Epithelial cell of proximal tubule (primary cell): ENCODE results near the gene NUPR1. TPM values are rescaled to one million over a fixed set of nuclear protein-coding genes. Genes with fewer than 3 reads are reported as not detected.

Source experiments
- DNase-seq: peaks from one replicate; pipeline ENCODE4 v3.0.0-alpha.2; 2011; ENCODE audit warnings: low read depth
- H3K4me3 ChIP-seq: 2 replicates; pipeline ENCODE4 v1.5.1; 2011; ENCODE audit warnings: low read depth, mild to moderate bottlenecking, low read length
- total RNA-seq: library from RNA; depleted of rRNA; stranded (reverse); fragments of >200 nt; gene quantifications from 2 replicates; pipeline ENCODE4 v1.2.3, GENCODE V29; 2015
- TF ChIP-seq, protein P1 (sequence below): conservative IDR thresholded peaks from 2 replicates; pipeline ENCODE4 v1.5.1; 2012; ENCODE audit warnings: low read depth, mild to moderate bottlenecking, low read length

Gene NUPR1
- total RNA-seq, 1 donor from 2014 or later, result not detected

DNA sequence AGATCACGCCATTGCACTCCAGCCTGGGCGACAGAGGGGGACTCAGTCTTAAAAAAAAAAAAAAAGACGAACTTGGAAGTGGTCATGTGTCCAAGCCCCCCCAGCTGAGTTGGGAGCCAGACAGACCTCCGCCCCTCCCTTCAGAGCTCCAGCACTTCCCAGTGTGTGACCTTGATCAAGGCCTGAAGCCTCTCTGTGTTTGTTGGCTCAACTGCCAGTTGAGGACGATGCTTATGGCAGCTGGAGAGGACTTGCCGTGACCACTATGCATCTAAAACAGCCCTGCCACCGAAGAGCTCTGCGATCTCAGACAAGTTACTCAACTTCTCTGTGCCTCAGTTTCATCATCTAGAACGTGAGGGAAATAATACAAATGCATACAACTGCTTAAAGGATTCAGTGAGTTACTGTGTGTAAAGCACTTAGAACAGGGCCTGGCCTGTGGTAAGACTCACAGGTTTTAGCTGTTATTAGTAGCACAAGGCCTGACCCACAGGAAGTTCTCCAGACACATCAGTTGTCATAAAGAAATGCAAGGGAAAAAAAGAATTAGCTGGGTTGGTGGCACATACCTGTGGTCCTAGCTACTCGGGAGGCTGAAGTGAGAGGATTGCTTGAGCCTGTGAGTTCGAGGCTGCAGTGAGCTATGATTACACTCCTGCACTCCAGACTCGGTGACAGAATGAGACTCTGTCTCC, 25.1 kb downstream of the NUPR1 start:
- DNase-seq, result no peak
- TF ChIP-seq, protein P1, sequence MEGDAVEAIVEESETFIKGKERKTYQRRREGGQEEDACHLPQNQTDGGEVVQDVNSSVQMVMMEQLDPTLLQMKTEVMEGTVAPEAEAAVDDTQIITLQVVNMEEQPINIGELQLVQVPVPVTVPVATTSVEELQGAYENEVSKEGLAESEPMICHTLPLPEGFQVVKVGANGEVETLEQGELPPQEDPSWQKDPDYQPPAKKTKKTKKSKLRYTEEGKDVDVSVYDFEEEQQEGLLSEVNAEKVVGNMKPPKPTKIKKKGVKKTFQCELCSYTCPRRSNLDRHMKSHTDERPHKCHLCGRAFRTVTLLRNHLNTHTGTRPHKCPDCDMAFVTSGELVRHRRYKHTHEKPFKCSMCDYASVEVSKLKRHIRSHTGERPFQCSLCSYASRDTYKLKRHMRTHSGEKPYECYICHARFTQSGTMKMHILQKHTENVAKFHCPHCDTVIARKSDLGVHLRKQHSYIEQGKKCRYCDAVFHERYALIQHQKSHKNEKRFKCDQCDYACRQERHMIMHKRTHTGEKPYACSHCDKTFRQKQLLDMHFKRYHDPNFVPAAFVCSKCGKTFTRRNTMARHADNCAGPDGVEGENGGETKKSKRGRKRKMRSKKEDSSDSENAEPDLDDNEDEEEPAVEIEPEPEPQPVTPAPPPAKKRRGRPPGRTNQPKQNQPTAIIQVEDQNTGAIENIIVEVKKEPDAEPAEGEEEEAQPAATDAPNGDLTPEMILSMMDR, result no peak
- no peak overlapping the region for H3K4me3 ChIP-seq

DNA sequence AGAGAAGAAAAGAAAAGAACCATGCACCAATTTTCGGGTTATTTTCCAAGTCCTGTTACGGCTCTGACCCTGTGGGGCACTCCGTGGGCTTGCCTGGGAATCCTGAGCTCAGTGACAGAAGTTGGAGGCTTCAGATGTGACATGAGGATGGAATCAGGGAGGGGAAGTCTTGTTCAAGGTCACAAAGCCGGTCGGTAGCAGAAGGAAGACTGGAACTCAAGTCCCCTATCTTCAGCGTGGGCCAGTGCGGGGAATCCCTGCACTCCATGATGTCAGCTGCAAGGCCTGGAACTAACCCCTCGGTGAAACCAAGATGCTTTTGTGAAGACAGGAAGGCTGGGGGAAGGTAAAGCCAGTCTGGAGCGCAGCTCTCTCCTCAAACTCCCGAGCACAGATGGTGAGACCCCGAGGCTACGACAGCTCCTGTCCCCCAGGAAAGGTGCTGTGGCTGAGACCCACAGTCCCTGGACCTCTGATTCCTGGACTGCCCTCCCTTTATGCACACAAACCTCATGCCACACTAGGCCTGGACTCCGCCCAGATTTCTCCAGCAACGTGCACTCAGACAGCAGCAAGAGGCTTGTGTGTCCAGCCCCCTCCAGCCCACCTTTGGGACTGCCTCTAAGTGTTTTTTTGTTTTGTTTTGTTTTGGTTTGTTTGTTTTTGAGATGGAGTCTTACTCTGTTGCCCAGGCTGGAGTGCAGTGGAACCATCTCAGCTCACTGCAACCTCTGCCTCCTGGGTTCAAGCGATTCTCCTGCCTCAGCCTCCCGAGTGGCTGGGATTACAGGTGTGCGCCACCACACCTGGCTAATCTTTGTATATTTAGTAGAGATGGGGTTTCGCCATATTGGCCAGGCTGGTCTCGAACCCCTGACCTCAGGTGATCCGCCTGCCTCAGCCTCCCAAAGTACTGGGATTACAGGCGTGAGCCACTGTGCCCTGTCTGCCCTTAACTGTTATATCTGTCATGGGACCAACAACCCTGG, 26.7 kb downstream of the NUPR1 start:
- TF ChIP-seq, protein P1, result no peak
- H3K4me3 ChIP-seq, result no peak overlapping the region
- DNase-seq, result no peak

DNA sequence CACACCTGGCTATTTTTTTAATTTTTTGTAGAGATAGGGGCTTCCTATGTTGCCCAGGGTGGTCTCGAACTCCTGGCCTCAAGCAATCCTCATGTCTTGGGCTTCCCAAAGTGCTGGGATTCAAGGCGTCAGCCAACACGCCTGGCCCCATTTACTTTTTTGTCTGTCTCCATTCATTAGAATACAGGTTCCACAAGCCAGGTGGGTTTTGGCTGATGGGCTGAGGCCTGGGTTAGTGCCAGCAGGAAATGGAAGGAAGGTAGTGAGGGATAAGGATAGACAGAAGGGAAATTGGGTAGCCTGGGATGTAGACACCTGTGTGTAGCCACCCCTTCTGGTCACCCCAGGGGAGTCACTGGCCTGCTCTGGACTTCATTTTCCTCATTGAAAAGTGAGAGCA, 27.7 kb downstream of the NUPR1 start:
- no peak for DNase-seq
- TF ChIP-seq, protein P1, result no peak
- H3K4me3 ChIP-seq, result no peak overlapping the region

DNA sequence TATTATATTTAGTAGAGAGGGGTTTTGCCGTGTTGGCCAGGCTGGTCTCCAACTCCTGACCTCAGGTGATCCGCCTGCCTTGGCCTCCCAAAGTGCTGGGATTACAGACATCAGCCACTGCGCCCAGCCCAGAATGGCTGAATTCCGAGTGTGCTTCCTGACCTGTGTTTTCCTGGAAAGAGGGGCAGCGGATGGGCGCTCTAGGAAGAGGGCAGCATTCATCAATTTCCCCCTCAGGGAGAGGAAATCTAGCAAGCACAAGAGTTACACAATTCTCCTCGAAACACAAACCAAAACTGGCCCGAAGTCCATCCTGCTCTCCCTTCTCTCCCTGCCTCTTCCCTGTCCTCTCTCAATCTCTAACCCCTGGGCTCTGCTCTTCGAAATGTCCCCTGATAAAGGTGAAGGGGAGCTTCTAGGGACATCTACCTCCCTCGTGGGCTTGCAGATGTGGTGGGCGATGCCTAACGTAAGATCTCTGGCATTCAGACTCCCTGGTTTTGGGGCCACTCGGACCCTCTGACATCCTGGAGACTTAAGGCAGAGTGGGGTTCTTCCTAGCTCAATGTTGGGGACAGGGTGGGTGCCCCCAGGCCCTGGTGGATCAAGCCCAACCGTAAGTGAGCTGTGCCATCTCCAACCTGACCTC, 33.2 kb downstream of the NUPR1 start:
- no peak overlapping the region for H3K4me3 ChIP-seq
- no peak for DNase-seq
- TF ChIP-seq, protein P1, result no peak

DNA sequence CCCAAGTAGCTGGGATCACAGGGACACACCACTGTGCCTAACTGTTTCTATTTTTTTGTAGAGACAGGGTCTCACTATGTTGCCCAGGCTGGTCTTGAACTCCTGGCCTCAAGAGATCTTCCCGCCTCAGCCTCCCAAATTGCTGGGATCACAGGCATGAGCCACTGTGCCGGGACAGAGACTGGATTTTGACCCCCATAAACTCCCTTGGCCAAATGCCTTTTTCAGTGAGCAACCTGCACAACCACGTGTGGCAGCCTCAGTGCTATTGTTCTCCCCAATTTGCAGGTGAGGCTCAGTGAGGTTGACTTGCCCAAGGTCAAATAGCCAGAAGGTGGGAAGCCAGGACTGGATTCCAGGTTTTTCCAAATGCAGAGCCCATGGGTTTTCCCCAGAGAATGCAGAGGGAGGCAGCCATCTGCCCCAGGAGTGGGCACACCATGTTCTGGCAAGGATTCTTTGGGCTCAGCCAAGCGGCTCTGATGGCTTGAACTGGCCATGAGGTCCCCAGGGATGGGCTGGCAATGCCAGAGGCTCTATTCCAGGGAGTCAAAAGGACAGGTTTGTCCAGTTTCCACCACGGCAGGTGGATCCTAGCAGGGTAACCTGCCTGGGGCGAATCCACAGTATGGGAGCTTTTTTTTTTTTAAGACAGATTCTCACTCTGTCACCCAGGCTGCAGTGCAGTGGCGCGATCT, 33.9 kb downstream of the NUPR1 start:
- TF ChIP-seq, protein P1, result no peak
- H3K4me3 ChIP-seq, result no peak overlapping the region
- DNase-seq, result no peak

DNA sequence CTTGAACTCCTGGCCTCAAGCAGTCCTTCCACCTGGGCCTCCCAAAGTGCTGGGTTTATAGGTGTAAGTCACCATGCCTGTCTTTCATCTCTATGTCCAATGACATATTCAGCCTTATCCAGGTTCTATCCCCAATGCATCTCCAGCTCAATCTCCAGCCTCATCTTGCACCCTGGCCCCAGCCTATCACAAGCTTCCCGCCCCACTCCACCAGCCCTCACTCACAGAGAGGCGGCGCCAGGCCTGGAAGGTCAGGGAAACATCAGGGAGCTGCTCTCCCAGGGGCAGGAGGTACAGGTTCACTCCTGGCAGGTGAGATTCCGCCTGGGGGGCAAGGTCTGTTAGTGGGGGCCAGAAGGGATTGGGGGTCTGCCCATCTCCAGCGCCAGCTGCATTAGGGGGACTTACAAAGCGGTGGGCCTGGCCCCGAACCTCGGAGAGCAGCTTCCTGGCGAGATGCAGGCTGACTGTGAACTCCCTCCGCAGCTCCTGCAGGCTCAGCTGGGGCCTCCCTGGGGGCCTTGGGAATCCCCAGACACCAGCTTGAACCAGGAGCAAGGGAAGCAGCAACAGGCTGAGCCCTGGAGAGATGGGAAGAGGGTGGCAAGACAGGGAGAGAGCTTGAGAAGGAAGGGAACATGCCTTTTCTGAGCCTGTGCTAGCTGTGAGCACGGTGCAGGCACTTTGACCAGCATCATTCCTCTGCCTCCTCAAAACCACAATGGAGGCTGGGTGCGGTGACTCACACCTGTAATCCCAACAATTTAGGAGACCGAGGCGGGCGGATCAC, 35.1 kb downstream of the NUPR1 start:
- DNase-seq, result no peak
- TF ChIP-seq, protein P1, result no peak
- H3K4me3 ChIP-seq, result no peak overlapping the region
